Sigmoid colon (tissue), 3 donors: ENCODE data around the gene DIS3L2.

Experiments
- POLR2A ChIP-seq, 2 donors: fragments of 450-650 bp; IDR thresholded peaks; one replicate each; pipeline ENCODE4 v1.6.1; 2016; ENCODE audit warnings: antibody characterized with exemption in 2 of 2, mild to moderate bottlenecking in 2 of 2, moderate library complexity in 2 of 2
- TF ChIP-seq, protein P1 (sequence below), 4 experiments: fragments of 450-650 bp in 3 of 4; fragments of 200-600 bp in 1 of 4; IDR thresholded peaks; one replicate each; pipeline ENCODE4 v1.5.1; 2016 to 2019; ENCODE audit warnings: antibody characterized with exemption in 4 of 4, mild to moderate bottlenecking in 3 of 4, moderate library complexity in 2 of 4

DNA sequence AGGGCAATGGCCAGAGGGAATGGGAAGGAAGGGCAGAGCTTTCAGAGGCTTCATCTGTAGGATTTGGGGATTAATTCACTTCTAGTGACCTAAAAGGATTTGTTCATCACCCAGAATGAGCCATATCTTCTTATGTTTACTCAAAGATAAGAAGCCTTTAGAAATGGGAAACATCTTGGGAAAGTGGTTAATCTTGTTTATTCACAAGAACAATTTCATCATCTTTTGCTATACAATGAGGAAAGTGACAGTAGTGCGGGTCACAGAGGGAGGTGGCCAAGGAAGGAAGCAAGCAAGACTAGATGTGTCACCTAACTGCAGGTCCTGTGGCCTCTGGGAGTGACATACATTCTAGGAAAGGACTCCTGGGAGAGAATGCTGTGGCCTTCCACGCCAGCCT lies 276.6 kb downstream of the DIS3L2 start:
- no peak for TF ChIP-seq POLR2A (IDR thresholded peaks at IDR 0.05)
- TF ChIP-seq, protein P1, sequence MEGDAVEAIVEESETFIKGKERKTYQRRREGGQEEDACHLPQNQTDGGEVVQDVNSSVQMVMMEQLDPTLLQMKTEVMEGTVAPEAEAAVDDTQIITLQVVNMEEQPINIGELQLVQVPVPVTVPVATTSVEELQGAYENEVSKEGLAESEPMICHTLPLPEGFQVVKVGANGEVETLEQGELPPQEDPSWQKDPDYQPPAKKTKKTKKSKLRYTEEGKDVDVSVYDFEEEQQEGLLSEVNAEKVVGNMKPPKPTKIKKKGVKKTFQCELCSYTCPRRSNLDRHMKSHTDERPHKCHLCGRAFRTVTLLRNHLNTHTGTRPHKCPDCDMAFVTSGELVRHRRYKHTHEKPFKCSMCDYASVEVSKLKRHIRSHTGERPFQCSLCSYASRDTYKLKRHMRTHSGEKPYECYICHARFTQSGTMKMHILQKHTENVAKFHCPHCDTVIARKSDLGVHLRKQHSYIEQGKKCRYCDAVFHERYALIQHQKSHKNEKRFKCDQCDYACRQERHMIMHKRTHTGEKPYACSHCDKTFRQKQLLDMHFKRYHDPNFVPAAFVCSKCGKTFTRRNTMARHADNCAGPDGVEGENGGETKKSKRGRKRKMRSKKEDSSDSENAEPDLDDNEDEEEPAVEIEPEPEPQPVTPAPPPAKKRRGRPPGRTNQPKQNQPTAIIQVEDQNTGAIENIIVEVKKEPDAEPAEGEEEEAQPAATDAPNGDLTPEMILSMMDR (IDR thresholded peaks at IDR 0.05) = no peak
